ENCODE results near the gene TEX101.
"Not testable (repeated sequence)": the region's sequence is repeated elsewhere in the genome, so short reads cannot be mapped to it uniquely, and the experiment has no call there.

TEX101 gene

DNA sequence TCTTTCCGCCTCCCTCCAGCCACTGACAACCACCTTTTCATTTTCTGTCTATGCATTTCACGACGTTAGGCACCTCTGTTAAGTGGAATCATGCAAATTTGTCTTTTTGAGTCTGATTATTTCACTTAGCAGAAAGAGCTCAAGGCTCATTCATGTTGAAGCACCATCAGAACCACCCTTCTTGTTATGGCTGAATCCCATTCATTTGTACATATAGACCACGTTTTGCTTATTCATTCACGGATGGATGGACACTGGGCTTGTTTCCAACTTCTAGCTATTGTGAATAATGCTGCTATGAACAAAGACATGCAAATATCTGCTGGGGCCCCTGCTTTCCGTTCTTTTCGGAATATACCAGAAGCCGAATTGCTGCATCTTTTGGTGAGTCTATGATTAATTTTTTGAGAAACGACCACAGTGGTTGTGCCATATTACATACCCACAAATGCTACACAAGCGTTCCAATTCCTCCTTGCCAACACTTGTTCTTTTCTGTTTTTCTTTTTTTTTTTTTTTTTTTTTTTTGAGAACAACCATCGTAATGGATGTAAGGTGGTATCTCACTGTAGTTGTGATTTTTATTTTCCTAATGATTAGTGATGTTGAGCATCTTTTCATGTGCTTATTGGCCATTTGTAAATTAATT, 23.7 kb upstream of the TEX101 start:
- not testable (repeated sequence) for H3K36me3 ChIP-seq (ENCODE audit: insufficient read depth, low read depth, low read length); H3K9ac ChIP-seq (ENCODE audit: low read depth, low read length); H3K27me3 ChIP-seq (ENCODE audit: insufficient read depth, low read length); H3K27ac ChIP-seq (ENCODE audit: low read length); H3K9me3 ChIP-seq (ENCODE audit: insufficient read depth, low read depth, low read length); H3K4me1 ChIP-seq (ENCODE audit: insufficient read depth, low read length); H3K4me3 ChIP-seq (ENCODE audit: low read length)

DNA sequence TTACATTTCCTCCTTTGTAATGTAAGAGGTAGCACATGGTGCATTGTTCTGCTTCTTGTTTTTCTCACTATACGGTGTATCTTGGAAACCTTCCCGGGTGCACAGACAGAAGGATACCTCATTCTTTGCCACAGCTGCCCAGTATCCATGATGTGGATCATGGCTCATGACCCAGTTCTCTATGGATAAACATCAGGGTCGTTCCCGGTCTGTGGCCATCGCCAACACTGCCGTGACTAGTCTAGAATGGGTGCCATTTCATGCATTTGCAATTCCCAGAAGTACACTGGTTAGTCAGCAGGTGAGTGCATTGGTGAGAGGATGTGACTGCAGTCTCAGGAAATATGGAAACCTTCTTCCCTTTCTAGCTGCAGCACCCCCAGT, 23.1 kb upstream of the TEX101 start:
- H3K4me3 ChIP-seq (ENCODE audit: low read length); H3K36me3 ChIP-seq (ENCODE audit: insufficient read depth, low read depth, low read length); H3K4me1 ChIP-seq (ENCODE audit: insufficient read depth, low read length); H3K27me3 ChIP-seq (ENCODE audit: insufficient read depth, low read length); H3K9me3 ChIP-seq (ENCODE audit: insufficient read depth, low read depth, low read length); H3K27ac ChIP-seq (ENCODE audit: low read length); H3K9ac ChIP-seq (ENCODE audit: low read depth, low read length): not testable (repeated sequence)

DNA sequence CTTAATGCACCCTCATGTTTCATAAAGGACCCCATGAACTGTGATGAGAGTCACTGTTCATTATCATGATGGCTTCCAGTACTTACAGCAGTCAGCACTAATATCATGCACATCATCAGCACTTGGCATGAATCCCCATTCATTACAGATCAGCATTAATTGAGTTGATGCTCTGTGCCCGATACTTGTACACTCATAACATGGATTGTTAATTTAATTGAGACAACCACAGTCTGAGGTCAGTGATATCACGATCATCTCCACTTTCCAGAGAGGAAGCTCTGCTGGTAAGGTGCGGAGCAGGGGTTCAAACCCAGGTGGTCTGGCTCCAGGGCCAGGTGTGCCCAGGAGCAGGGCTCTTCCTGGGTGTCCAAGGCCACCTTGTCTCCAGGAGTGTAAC, 21.2 kb upstream of the TEX101 start:
- not testable (repeated sequence) for H3K27ac ChIP-seq (ENCODE audit: low read length); H3K9me3 ChIP-seq (ENCODE audit: insufficient read depth, low read depth, low read length); H3K36me3 ChIP-seq (ENCODE audit: insufficient read depth, low read depth, low read length); H3K4me3 ChIP-seq (ENCODE audit: low read length); H3K4me1 ChIP-seq (ENCODE audit: insufficient read depth, low read length); H3K27me3 ChIP-seq (ENCODE audit: insufficient read depth, low read length); H3K9ac ChIP-seq (ENCODE audit: low read depth, low read length)

DNA sequence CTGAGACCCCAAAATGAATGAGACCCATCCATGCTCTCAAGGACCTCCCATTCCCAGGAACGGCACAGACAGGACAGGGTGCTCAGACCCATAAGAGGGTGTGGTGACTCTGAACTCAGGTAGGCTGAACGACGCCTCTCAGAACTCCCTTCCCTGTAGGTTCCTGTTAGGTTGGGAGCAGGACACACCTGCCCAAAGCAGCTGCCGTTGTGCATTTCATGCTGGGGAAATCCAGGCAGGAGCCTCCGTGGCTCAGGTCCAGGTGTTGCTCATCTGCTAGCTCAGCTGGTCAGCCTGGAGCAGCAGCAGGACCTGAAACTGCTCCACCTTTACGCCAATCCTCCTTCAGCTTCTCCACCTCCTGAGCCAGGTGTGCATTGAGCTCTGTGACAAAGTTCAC, 19.1 kb upstream of the TEX101 start:
- Histone ChIP-seq H3K4me3 (ENCODE audit: low read length) (no peak overlapping the region), H3K9me3 (ENCODE audit: insufficient read depth, low read depth, low read length) (no peaks in the 10 kb centered on the region), H3K36me3 (ENCODE audit: insufficient read depth, low read depth, low read length) (no peaks in the 10 kb centered on the region), H3K27me3 (ENCODE audit: insufficient read depth, low read length) (no peaks in the 10 kb centered on the region), H3K4me1 (ENCODE audit: insufficient read depth, low read length) (no peaks in the 10 kb centered on the region), H3K9ac (ENCODE audit: low read depth, low read length) (no peak overlapping the region), H3K27ac (ENCODE audit: low read length) (no peak overlapping the region)

DNA sequence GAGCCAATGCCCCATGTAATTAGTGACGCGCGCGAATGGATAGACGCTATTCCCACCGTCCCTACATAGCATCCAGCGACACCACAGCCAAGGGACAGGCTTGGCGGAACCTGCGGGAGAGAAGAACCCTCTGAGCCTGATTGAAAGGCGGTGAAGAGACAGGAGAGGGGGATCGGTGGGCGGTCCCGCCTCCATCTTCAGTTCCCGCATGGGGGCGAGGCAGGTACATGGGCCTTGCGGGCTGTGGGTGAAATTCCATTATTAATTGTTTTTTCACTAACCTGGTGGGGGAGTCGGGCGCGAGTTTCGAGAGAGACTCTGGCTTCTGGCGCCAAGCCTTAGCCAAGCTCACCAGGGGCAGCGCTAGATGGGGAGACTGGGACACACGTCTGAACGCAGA, 8.4 kb upstream of the TEX101 start:
- Histone ChIP-seq H3K27me3 (ENCODE audit: insufficient read depth, low read length) (no peaks in the 10 kb centered on the region), H3K9ac (ENCODE audit: low read depth, low read length) (no peak overlapping the region), H3K9me3 (ENCODE audit: insufficient read depth, low read depth, low read length) (no peaks in the 10 kb centered on the region), H3K4me3 (ENCODE audit: low read length) (no peak overlapping the region), H3K36me3 (ENCODE audit: insufficient read depth, low read depth, low read length) (no peaks in the 10 kb centered on the region), H3K4me1 (ENCODE audit: insufficient read depth, low read length) (no peaks in the 10 kb centered on the region; the same call in 1 of the 2 replicates), H3K27ac (ENCODE audit: low read length) (no peak overlapping the region)

DNA sequence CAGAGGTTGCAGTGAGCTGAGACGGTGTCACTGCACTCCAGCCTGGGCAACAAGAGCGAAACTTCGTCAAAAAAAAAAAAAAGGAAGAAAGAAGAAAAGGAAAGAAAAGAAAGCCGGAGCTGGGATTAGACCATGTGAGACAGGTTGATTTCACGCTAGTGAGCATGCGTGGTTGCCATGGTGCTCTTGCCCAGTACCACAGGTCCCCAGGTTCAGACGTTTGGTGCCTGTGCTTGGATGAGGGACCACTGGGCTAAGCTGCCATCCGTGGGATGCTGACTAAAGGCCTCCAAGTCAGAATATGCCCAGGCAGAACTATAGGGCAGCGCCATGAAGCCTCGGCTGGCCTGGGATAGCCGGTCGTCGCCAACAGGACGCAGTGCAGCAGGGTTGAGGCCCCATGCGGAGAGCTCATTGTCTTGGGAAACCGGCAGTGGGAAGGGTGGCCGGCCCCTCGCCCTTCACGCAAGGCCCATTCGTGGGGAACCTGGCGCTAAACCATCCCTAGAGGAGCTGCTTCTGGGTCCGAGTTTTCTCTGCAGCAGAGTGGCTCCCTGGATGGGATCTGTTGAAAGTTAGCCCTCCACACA, 7.2 kb upstream of the TEX101 start:
- Histone ChIP-seq H3K9ac (ENCODE audit: low read depth, low read length) (no peak overlapping the region), H3K4me3 (ENCODE audit: low read length) (no peak overlapping the region), H3K27ac (ENCODE audit: low read length) (no peak overlapping the region), H3K27me3 (ENCODE audit: insufficient read depth, low read length) (no peaks in the 10 kb centered on the region), H3K9me3 (ENCODE audit: insufficient read depth, low read depth, low read length) (no peaks in the 10 kb centered on the region), H3K4me1 (ENCODE audit: insufficient read depth, low read length) (no peaks in the 10 kb centered on the region; the same call in 1 of the 2 replicates), H3K36me3 (ENCODE audit: insufficient read depth, low read depth, low read length) (no peaks in the 10 kb centered on the region)

DNA sequence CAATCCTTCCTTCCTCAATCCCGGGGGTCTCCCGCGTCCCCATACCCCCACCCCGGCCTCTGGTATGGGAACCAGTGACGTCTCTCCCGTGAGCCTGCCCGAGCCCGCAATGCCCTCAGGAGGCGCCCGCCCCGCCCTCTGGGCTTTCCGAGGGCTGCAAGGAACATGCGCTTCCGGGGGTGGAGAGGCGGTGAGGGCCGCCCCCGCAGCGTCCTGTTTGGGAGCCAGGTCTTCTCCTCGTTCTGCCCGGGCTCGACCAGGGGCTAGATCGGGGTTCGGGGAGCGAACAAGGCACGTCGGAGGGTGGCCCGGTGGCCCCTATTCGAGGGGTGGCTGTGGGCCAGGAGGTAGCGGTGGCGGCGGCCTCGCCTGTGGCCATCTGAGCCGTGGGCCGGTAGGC, 6.6 kb upstream of the TEX101 start:
- H3K36me3 ChIP-seq (ENCODE audit: insufficient read depth, low read depth, low read length): no peaks in the 10 kb centered on the region
- H3K4me1 ChIP-seq (ENCODE audit: insufficient read depth, low read length): no peaks in the 10 kb centered on the region; the same call in 1 of the 2 replicates
- no peaks in the 10 kb centered on the region for H3K9me3 ChIP-seq (ENCODE audit: insufficient read depth, low read depth, low read length)

DNA sequence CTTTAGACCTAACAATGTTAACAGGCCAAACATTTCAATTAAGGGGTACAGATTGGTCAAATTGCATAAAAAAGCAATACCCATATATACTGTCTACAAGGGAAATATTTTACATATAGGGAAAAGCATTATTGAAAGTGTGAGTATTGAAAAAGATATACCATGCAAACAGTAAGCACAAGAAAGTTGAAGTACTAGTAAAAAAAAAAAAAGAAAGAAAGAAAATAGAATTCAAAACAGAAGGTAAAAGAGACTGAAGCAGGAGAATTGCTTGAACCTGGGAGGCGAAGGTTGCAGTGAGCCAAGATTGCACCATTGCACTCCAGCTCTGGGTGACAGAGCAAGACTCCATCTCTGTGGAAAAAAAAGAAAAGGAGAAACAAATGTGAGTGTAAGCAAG, 5.3 kb upstream of the TEX101 start:
- no peaks in the 10 kb centered on the region for H3K36me3 ChIP-seq (ENCODE audit: insufficient read depth, low read depth, low read length)
- no peak overlapping the region for H3K27ac ChIP-seq (ENCODE audit: low read length)
- H3K27me3 ChIP-seq (ENCODE audit: insufficient read depth, low read length): no peaks in the 10 kb centered on the region
- H3K9me3 ChIP-seq (ENCODE audit: insufficient read depth, low read depth, low read length): no peaks in the 10 kb centered on the region
- no peak overlapping the region for H3K9ac ChIP-seq (ENCODE audit: low read depth, low read length)
- H3K4me1 ChIP-seq (ENCODE audit: insufficient read depth, low read length): no peaks in the 10 kb centered on the region; the same call in 1 of the 2 replicates
- H3K4me3 ChIP-seq (ENCODE audit: low read length): no peak overlapping the region

More for the DNA sequence above, 6.6 kb upstream of the TEX101 start:
- Histone ChIP-seq H3K27ac (ENCODE audit: low read length) (no peak overlapping the region), H3K4me3 (ENCODE audit: low read length) (no peak overlapping the region), H3K9ac (ENCODE audit: low read depth, low read length) (no peak overlapping the region), H3K27me3 (ENCODE audit: insufficient read depth, low read length) (no peaks in the 10 kb centered on the region)

DNA sequence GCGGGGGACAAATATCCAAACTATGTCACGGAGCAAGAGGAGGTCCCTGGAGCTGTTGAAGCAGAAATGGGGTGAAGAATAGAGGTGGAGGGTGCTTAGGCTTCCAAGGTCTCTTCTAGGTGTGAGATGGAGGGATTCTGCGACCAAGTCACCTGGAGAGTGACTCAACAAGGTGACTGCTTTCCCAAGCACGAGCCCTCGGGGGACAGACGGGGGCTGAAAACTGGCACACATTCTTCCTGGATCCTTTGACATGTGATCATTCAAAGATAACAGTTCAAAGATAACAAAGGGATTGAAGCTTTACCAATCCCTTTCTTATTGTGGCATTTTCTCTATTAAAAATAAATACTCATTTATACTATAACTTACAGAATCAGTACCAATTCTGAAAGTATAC, 2.2 kb upstream of the TEX101 start:
- Histone ChIP-seq H3K9me3 (ENCODE audit: insufficient read depth, low read depth, low read length) (no peaks in the 10 kb centered on the region), H3K4me3 (ENCODE audit: low read length) (no peak overlapping the region), H3K4me1 (ENCODE audit: insufficient read depth, low read length) (no peaks in the 10 kb centered on the region; the same call in 1 of the 2 replicates), H3K36me3 (ENCODE audit: insufficient read depth, low read depth, low read length) (no peaks in the 10 kb centered on the region), H3K27ac (ENCODE audit: low read length) (no peak overlapping the region), H3K27me3 (ENCODE audit: insufficient read depth, low read length) (no peaks in the 10 kb centered on the region), H3K9ac (ENCODE audit: low read depth, low read length) (no peak overlapping the region)

DNA sequence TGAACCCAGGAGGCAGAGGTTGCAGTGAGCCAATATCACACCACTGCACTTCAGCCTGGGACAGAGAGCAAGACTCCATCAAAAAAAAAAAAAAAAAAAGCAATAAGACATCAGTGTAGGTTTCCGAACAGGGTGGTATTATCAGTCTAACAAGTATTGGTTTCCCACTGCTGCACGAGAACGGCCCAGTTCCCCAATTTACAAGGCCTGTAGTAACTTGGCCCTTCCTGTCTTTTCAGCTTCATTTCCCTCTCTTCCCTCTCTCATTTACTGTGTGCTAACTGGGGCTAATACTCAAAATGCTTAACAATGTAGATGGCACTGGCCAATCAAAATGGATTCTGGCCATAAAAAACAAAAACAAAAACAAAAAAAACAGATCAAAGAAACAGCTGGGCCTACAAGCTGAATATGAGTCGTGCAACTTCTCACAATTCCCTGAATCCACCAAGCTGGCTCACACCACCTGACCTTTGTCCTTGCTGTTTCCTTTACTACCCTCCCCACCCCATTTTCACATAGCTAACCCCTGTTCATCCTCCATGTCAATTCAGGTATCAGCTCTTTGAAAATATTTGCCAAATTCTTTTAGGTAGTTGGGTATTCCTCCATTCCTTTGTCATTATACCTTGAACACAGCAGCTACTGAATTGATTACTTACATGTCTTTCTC, 2.4 kb downstream of the TEX101 start:
- Histone ChIP-seq H3K4me1 (ENCODE audit: insufficient read depth, low read length) (no peaks in the 10 kb centered on the region; the same call in 1 of the 2 replicates), H3K27ac (ENCODE audit: low read length) (no peak overlapping the region), H3K9ac (ENCODE audit: low read depth, low read length) (no peak overlapping the region), H3K27me3 (ENCODE audit: insufficient read depth, low read length) (no peaks in the 10 kb centered on the region), H3K9me3 (ENCODE audit: insufficient read depth, low read depth, low read length) (no peaks in the 10 kb centered on the region), H3K36me3 (ENCODE audit: insufficient read depth, low read depth, low read length) (no peaks in the 10 kb centered on the region), H3K4me3 (ENCODE audit: low read length) (no peak overlapping the region)

DNA sequence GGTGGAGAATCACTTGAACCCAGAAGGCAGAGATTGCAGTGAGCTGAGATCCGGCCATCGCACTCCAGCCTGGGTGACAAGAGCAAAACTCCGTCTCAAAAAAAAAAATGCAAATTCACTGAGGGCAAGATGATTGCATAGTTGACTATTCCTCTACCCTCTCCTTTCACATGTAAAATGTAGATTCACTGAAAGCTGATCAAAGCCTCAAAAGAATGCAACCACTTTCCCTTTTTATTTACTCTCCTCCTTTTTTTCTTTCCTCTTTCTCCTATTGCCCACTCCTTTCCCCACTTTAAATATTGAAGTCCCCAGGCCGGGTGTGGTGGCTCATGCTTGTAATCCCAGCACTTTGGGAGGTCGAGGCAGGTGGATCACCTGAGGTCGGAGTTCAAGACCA, 6.3 kb downstream of the TEX101 start:
- Histone ChIP-seq H3K27ac (ENCODE audit: low read length) (no peak overlapping the region), H3K27me3 (ENCODE audit: insufficient read depth, low read length) (no peaks in the 10 kb centered on the region), H3K9ac (ENCODE audit: low read depth, low read length) (no peak overlapping the region), H3K4me3 (ENCODE audit: low read length) (no peak overlapping the region), H3K36me3 (ENCODE audit: insufficient read depth, low read depth, low read length) (no peaks in the 10 kb centered on the region), H3K9me3 (ENCODE audit: insufficient read depth, low read depth, low read length) (no peaks in the 10 kb centered on the region), H3K4me1 (ENCODE audit: insufficient read depth, low read length) (no peaks in the 10 kb centered on the region; the same call in 1 of the 2 replicates)
